CD14-positive monocyte (primary cell): Measurements from ENCODE around the gene HK3. TPM values are rescaled to one million over a fixed set of nuclear protein-coding genes. Genes with fewer than 3 reads are reported as not detected.

Source experiments
- DNase-seq, 3 donors: peaks; one replicate each; pipeline ENCODE4 v3.0.0-alpha.2; 2011 to 2022
- H2AFZ ChIP-seq: 2 replicates; pipeline ENCODE4 v1.6.0; 2012; ENCODE audit warnings: mild to moderate bottlenecking, low read depth, low read length, inconsistent platforms; ENCODE audit not compliant: insufficient read depth, poor library complexity, severe bottlenecking
- H3K27ac ChIP-seq, 2 donors: 1 replicate in 1 of 2; 2 replicates in 1 of 2; pipeline ENCODE4 v1.5.1; 2012 to 2013; ENCODE audit warnings: low read length in 2 of 2, control low read depth in 1 of 2, inconsistent platforms in 1 of 2, low read depth in 1 of 2, mild to moderate bottlenecking in 1 of 2
- H3K27me3 ChIP-seq, 2 donors: one replicate each; pipeline versions ENCODE4 v1.6.0 to v1.6.1; 2011 to 2013; ENCODE audit warnings: low read length in 2 of 2; ENCODE audit not compliant: control insufficient read depth in 2 of 2, insufficient read depth in 2 of 2
- H3K36me3 ChIP-seq, 2 donors: replicated peaks in 1 of 2; 1 replicate in 1 of 2; 2 replicates in 1 of 2; pipeline versions ENCODE4 v1.5.1 to v1.6.1; 2012 to 2013; ENCODE audit warnings: low read length in 2 of 2, control low read depth in 1 of 2, inconsistent platforms in 1 of 2, mild to moderate bottlenecking in 1 of 2; ENCODE audit not compliant: insufficient read depth in 2 of 2, control insufficient read depth in 1 of 2
- H3K4me1 ChIP-seq, 2 donors: 1 replicate in 1 of 2; 2 replicates in 1 of 2; pipeline versions ENCODE4 v1.5.1 to v1.6.1; 2012 to 2013; ENCODE audit warnings: low read length in 2 of 2, control low read depth in 1 of 2, inconsistent platforms in 1 of 2, mild to moderate bottlenecking in 1 of 2, moderate library complexity in 1 of 2; ENCODE audit not compliant: insufficient read depth in 2 of 2, control insufficient read depth in 1 of 2
- H3K4me2 ChIP-seq: replicated peaks from 2 replicates; pipeline ENCODE3; 2012; ENCODE audit warnings: low read length, moderate library complexity, mild to moderate bottlenecking; ENCODE audit not compliant: poor library complexity, severe bottlenecking; ENCODE audit errors: extremely low read depth
- H3K4me3 ChIP-seq, 3 experiments: fragments of 200-600 bp in 1 of 3; sonication (generic) in 1 of 3; replicated peaks in 1 of 3; 1 replicate in 2 of 3; 2 replicates in 1 of 3; pipeline ENCODE4 v1.5.1; 2011 to 2013; ENCODE audit warnings: low read length in 3 of 3, mild to moderate bottlenecking in 3 of 3, control low read depth in 2 of 3, low read depth in 2 of 3, inconsistent platforms in 1 of 3, moderate library complexity in 1 of 3
- H3K79me2 ChIP-seq: 2 replicates; pipeline ENCODE4 v1.6.0; 2012; ENCODE audit warnings: mild to moderate bottlenecking, control low read depth, inconsistent platforms, low read length, moderate library complexity; ENCODE audit not compliant: insufficient read depth
- H3K9ac ChIP-seq: 2 replicates; pipeline ENCODE4 v1.6.0; 2017; ENCODE audit warnings: low read length, mild to moderate bottlenecking; ENCODE audit not compliant: insufficient read depth, poor library complexity, severe bottlenecking
- H3K9me3 ChIP-seq, 2 donors: replicated peaks in 1 of 2; 1 replicate in 1 of 2; 2 replicates in 1 of 2; pipeline versions ENCODE4 v1.5.1 to v1.6.1; 2012 to 2013; ENCODE audit warnings: low read length in 2 of 2, control low read depth in 1 of 2; ENCODE audit not compliant: control insufficient read depth in 1 of 2, insufficient read depth in 1 of 2
- H4K20me1 ChIP-seq: 2 replicates; pipeline ENCODE4 v1.6.0; 2012; ENCODE audit warnings: mild to moderate bottlenecking, low read length, control low read depth, moderate library complexity; ENCODE audit not compliant: insufficient read depth
- H3K27ac Mint-ChIP-seq, 7 donors: one replicate each; pipeline ENCODE4 v1.8.0; 2020; ENCODE audit warnings: mild to moderate bottlenecking in 7 of 7, mixed read lengths in 7 of 7, moderate library complexity in 6 of 7, inconsistent platforms in 2 of 7
- H3K27me3 Mint-ChIP-seq, 3 donors: one replicate each; pipeline ENCODE4 v1.8.0; 2021 to 2022; ENCODE audit warnings: low read depth in 3 of 3, mild to moderate bottlenecking in 3 of 3, mixed read lengths in 3 of 3, moderate library complexity in 3 of 3, inconsistent platforms in 1 of 3
- H3K36me3 Mint-ChIP-seq, 2 donors: one replicate each; pipeline ENCODE4 v1.8.0; 2020; ENCODE audit warnings: mixed read lengths in 2 of 2, inconsistent platforms in 1 of 2, mild to moderate bottlenecking in 1 of 2
- H3K4me1 Mint-ChIP-seq: one replicate; pipeline ENCODE4 v1.8.0; 2020; ENCODE audit warnings: mild to moderate bottlenecking, mixed read lengths
- H3K4me3 Mint-ChIP-seq, 2 donors: one replicate each; pipeline ENCODE4 v1.8.0; 2020; ENCODE audit warnings: mild to moderate bottlenecking in 2 of 2, mixed read lengths in 2 of 2, moderate library complexity in 1 of 2
- H3K9me3 Mint-ChIP-seq, 7 donors: one replicate each; pipeline ENCODE4 v1.8.0; 2020 to 2022; ENCODE audit warnings: mixed read lengths in 7 of 7, mild to moderate bottlenecking in 6 of 7, moderate library complexity in 6 of 7, inconsistent platforms in 2 of 7
- CTCF ChIP-seq: fragments of 200-600 bp; IDR thresholded peaks from one replicate; pipeline ENCODE4 v1.8.0; 2022; ENCODE audit warnings: antibody characterized with exemption, mild to moderate bottlenecking
- whole genome bisulfite sequencing: methylation state at CpG from one replicate; pipeline ENCODE4 v1.1.5; 2013; ENCODE audit warnings: missing lambda C conversion rate; ENCODE audit not compliant: insufficient coverage; 5-methylcytosine and 5-hydroxymethylcytosine counted together
- intact Hi-C, 2 donors: fragments of 100-400 bp; cut with micrococcal nuclease; formaldehyde crosslinking; loops; one replicate each; pipeline versions ENCODE4 v1.15.0 to v1.15.1; 2023
- polyA plus RNA-seq, 3 donors: library from polyadenylated mRNA; depleted of rRNA in 1 of 3; unstranded in 2 of 3; stranded (reverse) in 1 of 3; fragments of 300-500 nt in 2 of 3; fragments of >200 nt in 1 of 3; fragmentation: Illumina TruSeq in 2 of 3; gene quantifications; 1 replicate in 2 of 3; 2 replicates in 1 of 3; pipeline ENCODE4 v1.2.3, GENCODE V29; 2012 to 2021

The HK3 gene
- polyA plus RNA-seq, 3 donors: 174 to 988 (median 204) TPM

GRCh38 chr5:176947847-176948246 lies 48.7 kb upstream of the HK3 start:
- Histone ChIP-seq H3K27me3 (no peaks in the 10 kb centered on the region), H3K4me1 (no peaks in the 10 kb centered on the region), H3K4me3 (no peak overlapping the region), H4K20me1 (peaks cover 27% of the 10 kb centered on the region), H3K9me3 (no peaks in the 10 kb centered on the region), H2AFZ (no peak overlapping the region), H3K4me2 (no peak overlapping the region), H3K36me3 (peaks cover 83 to 96% of the 10 kb centered on the region in 2 donors), H3K9ac (no peak overlapping the region), H3K27ac (no peak overlapping the region), H3K79me2 (peaks cover under 1% of the 10 kb centered on the region)
- TF ChIP-seq CTCF: no peak
- Mint-ChIP-seq H3K4me3 (no peak overlapping the region), H3K27me3 (no peaks in the 10 kb centered on the region), H3K9me3 (no peaks in the 10 kb centered on the region), H3K27ac (no peak overlapping the region), H3K36me3 (peaks cover 77 to 88% of the 10 kb centered on the region in 2 donors), H3K4me1 (no peaks in the 10 kb centered on the region)
- 100% methylated on average over 1 of the region's 2 CpGs for WGBS
- intact Hi-C loops: no loop called here
- DNase-seq: no peak

GRCh38 chr5:176944268-176944667 lies 45.1 kb upstream of the HK3 start:
- intact Hi-C loops: no loop called here
- Mint-ChIP-seq H3K9me3 (no peaks in the 10 kb centered on the region), H3K4me1 (no peaks in the 10 kb centered on the region), H3K27me3 (no peaks in the 10 kb centered on the region), H3K36me3 (peaks cover 67 to 82% of the 10 kb centered on the region in 2 donors), H3K27ac (no peak overlapping the region), H3K4me3 (no peak overlapping the region)
- Histone ChIP-seq H3K27me3 (no peaks in the 10 kb centered on the region), H3K36me3 (peaks cover 84 to 95% of the 10 kb centered on the region in 2 donors), H3K27ac (no peak overlapping the region), H3K9ac (no peak overlapping the region), H4K20me1 (peaks cover 29% of the 10 kb centered on the region), H2AFZ (no peak overlapping the region), H3K4me1 (no peaks in the 10 kb centered on the region), H3K4me2 (no peak overlapping the region), H3K9me3 (no peaks in the 10 kb centered on the region), H3K4me3 (no peak overlapping the region), H3K79me2 (no peaks in the 10 kb centered on the region)
- no CpG with 5 or more reads among the region's 2 CpGs for WGBS
- no peak for DNase-seq
- no peak for TF ChIP-seq CTCF
